Dermis microvascular lymphatic vessel endothelial cell (primary cell): Measurements from ENCODE around the gene OR13C3. TPM values are rescaled to one million over a fixed set of nuclear protein-coding genes. Genes with fewer than 3 reads are reported as not detected.
"Not testable (repeated sequence)": the region's sequence is repeated elsewhere in the genome, so short reads cannot be mapped to it uniquely, and the experiment has no call there.

Experiments
- DNase-seq, 2 donors: peaks; one replicate each; pipeline versions ENCODE4 v3.0.0 to v3.0.0-alpha.2; 2010; ENCODE audit warnings: low read depth in 2 of 2
- total RNA-seq: library from RNA; depleted of rRNA; stranded (reverse); fragments of >200 nt; gene quantifications from 2 replicates; pipeline ENCODE4 v1.2.1, GENCODE V29; 2014

OR13C3 gene
- total RNA-seq, result not detected in 2 replicates

DNA sequence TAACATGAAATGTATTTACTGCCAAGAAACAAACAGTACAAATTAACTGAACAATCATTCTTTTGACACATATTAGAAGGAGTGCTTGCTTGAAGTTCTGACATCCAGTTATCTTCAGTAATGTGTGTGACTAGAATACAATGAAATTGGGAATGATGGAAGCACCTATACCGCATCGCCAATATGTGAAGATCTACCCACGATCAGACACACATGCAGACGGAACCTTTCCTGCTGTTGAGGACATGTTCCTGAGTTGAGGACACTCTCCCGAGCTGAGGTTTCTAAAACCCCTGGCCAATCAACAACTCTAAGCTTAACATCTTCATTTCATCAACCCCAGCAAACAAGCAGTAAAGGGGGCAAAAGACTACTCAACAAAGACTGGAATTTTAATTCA lies at the start of gene OR13C3:
Gene OR13C3 (minus strand): TSS at position 101 of the 400 bp plus-strand sequence. CDS start 133 bp downstream, outside the sequence.
- no peak for DNase-seq

- DNase-seq, result no peak
Measured at GRCh38 chr9:104580562-104580961, 43.9 kb upstream of the OR13C3 start.

GRCh38 chr9:104577263-104577662 lies 40.6 kb upstream of the OR13C3 start:
- no peak for DNase-seq

DNA sequence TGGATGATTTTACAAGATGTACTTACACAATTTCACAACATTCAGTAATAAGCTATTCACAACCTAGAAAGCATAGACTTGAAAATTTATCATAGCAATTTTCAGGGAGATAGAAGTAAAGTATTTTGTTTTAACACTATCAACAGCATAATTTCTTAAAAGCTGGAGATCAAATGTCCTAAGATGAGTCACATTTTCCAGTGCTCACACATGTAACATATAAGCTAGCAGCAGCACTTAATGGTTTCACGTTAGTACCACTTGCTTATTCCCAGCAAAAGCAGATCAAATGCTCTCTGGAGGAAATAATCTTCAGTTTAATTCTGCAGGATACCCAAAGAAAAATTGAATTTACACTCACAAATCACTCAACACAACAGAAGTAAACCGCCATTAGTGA lies 38.8 kb upstream of the OR13C3 start:
- DNase-seq, result no peak

DNA sequence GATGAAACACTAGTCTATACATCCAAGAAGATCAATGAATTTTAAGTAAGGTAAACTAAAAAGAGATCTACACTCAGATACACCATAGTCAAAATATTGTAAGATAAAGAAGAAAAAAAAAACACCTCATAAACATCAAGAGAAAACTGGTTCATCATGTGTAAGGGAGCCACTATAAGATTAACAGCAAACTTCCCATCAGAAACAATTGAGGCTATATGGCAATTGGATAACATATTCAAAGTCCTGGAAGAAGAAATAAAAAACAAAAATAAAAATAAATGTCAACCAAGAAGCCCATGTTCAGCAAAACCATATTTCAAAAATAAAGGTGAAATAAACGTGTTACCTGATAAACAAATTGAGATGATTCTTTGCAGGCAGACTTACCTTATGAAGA lies 36.0 kb upstream of the OR13C3 start:
- no peak for DNase-seq

- DNase-seq, result no peak
Measured at GRCh38 chr9:104568868-104569267, 32.2 kb upstream of the OR13C3 start, which contains the start of gene OR13C8. OR13C8 (plus strand) TSS chr9:104569168; CDS start chr9:104569168, 0 bp downstream.

DNA sequence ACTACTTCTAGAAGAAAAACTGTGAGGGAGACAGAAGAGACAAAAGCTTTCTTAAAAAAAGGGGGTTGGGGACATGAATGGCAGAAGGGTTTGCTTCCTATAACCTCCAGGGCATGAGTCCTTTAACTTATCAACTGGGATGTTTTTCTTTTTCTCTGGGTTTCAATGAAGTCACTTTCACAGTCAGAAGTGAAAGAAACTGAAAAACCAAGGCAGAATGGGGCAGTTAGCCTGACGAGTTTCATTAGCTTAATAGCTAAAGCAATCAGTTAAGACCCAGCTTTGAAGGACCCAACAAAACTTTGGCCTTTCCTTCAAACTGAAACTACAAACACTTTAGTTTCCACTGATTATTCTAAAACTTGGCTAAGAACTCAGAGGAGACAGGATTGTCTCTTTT lies 27.7 kb upstream of the OR13C3 start:
- no peak for DNase-seq

DNA sequence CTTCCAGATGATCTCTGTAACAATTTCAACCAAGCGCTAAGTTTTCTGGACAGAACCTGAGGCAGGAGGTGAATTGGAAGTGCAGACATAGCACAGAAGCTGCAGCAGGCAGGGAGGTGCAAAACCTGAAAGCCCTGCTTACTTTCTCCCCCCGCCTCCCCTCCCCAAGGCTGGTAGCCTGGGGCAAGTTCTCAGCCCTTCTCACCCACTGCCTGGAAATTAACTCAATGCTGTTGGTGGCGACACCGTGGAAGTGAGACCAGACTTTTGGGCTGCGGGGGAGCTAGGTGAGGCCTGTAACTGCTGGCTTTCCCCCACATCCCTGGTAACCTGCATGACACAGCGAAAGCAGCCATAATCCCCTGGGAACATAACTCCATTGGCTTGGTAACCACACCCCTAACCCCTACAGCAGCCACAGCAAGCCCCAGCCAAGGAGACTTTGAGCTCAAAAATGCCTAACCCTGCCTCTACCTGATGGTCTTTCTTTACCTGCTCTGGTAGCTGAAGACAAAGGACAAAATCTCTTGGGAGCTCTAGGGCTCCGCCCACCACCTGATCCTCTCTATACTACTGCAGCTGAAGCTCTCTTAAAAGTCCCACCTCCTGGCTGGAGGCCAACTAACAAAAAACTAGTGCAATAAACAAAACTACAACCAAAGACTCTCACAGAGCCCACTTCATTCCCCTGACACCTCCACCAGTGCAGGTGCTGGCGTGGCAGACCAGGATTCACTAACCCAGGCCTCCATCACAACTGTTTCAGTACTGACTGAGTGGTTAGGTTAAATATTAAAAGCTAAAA lies 20.4 kb upstream of the OR13C3 start:
- DNase-seq, result no peak

DNA sequence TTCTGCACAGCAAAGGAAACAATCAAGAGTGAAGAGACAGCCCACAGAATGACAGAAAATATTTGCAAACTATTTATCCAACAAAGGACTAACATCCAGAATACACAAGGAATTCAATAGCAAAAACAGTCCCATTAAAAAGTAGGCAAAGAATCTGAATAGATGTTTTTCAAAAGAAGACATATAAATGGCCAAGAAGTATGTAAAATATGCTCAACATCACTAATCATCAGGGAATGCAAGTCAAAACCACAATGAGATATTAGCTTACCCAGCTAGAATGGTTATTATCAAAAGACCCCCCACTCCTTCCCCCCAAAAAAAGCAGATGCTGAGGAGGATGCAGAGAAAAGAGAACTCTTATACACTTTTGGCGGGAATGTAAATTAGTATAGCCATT lies 18.9 kb upstream of the OR13C3 start:
- no peak for DNase-seq

DNA sequence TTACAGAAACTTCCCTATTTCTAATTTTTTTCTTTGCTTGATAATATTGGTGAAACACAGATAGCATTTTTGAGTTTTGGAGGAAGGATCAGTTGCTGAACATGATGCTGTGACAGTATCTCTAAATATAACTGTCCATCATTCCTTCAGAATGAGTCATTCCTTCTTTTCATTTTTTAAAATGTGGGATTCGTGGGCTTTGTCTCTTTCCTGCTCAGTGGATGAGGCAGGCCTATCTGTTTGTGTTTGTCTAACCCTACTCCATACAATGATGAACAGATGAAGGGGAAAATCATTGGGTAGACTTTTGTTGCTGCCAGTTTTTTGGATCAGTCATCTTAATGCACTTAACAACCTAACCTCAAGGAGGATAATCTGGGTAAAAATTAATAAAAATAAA lies 16.6 kb upstream of the OR13C3 start:
- DNase-seq, result no peak

DNA sequence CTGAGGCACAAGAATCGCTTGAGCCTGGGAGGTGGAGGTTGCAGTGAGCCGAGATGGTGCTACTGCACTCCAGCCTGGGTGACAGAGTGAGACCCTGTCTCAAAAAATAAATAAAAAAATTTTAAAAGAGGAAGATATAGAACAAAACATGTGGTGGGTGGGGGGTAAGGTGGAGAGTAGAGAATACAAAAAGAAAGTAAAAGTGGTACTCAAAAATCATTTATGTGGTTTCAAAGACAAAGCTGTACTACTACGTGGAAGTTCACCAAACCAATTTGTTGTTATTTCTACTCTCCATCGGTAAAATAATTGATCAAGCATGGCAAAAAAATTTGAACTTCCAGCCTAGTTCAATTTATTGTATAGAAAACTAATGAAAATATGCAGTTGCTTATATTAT lies 8.0 kb upstream of the OR13C3 start:
- DNase-seq, result no peak

- DNase-seq, result no peak
Measured at GRCh38 chr9:104539275-104539674, 2.6 kb upstream of the OR13C3 start.

DNA sequence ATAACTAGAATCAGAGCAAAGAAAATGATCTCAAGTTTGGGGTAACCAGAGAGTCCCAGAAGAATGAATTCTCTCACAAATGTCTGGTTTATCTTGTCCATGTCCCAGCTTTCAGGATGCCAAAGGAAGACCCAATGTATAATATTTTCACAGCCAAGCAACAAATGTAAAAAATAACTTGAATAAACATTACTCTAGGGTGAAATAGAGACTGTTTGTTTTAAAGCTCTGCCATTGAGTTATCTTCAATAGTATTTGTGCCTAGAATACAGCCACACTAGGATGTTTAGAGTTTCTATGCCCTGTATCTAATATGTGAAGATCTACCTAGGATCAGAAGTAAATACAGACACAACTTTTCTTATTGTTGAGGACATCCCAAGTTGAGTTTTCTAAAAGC lies 9.5 kb downstream of the OR13C3 start, which contains the start of gene OR13C4:
Gene OR13C4 (minus strand): TSS at position 101 of the 400 bp plus-strand sequence. CDS start 0 bp downstream, at position 101.
- no peak for DNase-seq

- DNase-seq, result not testable (repeated sequence)
Measured at GRCh38 chr9:104520241-104520640, 16.4 kb downstream of the OR13C3 start.

DNA sequence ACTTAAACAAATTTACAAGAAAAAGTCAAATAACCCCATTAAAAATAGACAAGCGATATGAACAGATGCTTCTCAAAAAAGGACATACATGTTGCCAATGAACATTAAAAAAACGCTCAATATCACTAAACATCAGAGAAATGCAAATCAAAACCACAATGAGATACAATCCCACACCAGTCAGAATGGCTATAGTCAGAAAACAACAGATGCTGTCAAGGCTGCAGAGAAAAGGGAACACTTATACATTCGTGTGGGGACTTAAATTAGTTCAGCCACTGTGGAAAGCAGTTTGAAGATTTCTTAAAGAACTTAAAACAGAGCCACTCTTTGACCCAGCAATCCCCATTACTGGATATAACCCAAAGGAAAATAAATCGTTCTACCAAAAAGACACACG lies 21.8 kb downstream of the OR13C3 start:
- DNase-seq, result no peak

- DNase-seq, result no peak
Measured at GRCh38 chr9:104506565-104506964, 30.1 kb downstream of the OR13C3 start.

DNA sequence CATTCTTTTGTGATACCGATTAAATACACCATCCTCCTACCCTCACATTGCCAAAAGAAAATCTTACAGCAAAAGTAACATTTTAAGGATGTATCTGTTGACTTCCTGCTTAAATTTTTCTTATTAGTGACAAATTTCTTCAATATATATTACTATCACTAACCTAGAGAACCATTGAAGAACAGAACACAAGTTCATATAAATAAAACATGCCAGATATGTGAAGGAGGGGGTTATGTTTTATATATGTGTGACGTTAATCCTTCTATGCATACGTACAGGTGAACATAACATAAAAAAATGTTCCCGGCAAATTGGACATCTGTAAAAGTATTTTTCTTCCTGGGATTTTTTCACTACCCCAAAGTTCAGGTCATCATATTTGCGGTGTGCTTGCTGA lies 32.7 kb downstream of the OR13C3 start, which contains the start of gene OR13F1:
Gene OR13F1 (plus strand): TSS at position 301 of the 400 bp plus-strand sequence. CDS start 0 bp downstream, at position 301.
- DNase-seq, result no peak

GRCh38 chr9:104503440-104503839 lies 33.2 kb downstream of the OR13C3 start:
- no peak for DNase-seq

- DNase-seq, result no peak
Measured at GRCh38 chr9:104494808-104495207, 41.8 kb downstream of the OR13C3 start.
